Measurements from ENCODE around the gene EBF4. TPM values are rescaled to one million over a fixed set of nuclear protein-coding genes. Genes with fewer than 3 reads are reported as not detected.

The EBF4 gene
- total and polyA plus RNA-seq, 10 of the 15 experiments (the other 5 are each of a cell fraction or from before 2014, with no cell fraction given): 0.13 TPM; not detected in 9

- no peak for TF ChIP-seq HDAC6 (IDR thresholded peaks at IDR 0.05; ENCODE audit: unreplicated experiment)
- TF ChIP-seq, protein P1, sequence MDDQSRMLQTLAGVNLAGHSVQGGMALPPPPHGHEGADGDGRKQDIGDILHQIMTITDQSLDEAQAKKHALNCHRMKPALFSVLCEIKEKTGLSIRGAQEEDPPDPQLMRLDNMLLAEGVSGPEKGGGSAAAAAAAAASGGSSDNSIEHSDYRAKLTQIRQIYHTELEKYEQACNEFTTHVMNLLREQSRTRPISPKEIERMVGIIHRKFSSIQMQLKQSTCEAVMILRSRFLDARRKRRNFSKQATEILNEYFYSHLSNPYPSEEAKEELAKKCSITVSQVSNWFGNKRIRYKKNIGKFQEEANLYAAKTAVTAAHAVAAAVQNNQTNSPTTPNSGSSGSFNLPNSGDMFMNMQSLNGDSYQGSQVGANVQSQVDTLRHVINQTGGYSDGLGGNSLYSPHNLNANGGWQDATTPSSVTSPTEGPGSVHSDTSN (IDR thresholded peaks at IDR 0.05; ENCODE audit: insufficient replicate concordance, low read depth, low read length): no peak
- no peak for TF ChIP-seq NR2F1 (conservative IDR thresholded peaks at IDR 0.05)
These were observed 79.1 kb downstream of the EBF4 start (continued) for GRCh38 chr20:2771631-2772080.

DNA sequence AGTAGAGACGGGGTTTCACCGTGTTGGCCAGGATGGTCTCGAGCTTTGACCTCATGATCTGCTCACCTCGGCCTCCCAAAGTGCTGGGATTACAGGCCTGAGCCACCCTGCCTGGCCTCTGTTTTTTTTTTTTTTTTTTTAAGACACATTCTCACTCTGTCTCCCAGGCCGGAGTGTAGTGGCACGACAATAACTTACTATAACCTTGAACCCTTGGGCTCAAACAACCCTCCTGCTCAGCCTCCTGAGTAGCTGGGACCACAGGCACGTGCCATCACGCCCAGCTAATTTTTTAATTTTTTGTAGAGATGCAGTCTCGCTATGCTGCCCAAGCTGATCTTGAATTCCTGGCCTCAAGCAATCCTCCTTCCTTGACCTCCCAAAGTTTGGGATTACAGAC is 81.2 kb downstream of the EBF4 start:
- DNase-seq (ENCODE audit: low read depth, low spot score): no peak
- peaks cover 13% of the 10 kb centered on the region for H3K4me1 ChIP-seq (ENCODE audit: control insufficient read depth, insufficient read depth, low read length)
- H3K36me3 ChIP-seq (ENCODE audit: control insufficient read depth in 2 of 2, insufficient read depth in 2 of 2, low read length in 1 of 2): no peaks in the 10 kb centered on the region
- no peak overlapping the region for H3K4me3 ChIP-seq
- ChIA-PET POLR2A (interaction anchor here (0.7 kb wide), 2 partner anchors 16 to 1541 kb away, joined by 3 to 4 read pairs; no protein-coding TSS in a partner anchor), SMC1A (ENCODE audit: uncharacterized antibody, unreplicated experiment) (no interaction called here), RAD21 (ENCODE audit: unreplicated experiment) (no interaction called here), CTCF (interaction anchor here (0.6 kb wide), 1 partner anchor 159 kb away, joined by 4 read pairs; no protein-coding TSS in a partner anchor)
- ATAC-seq: no peak
- H3K27me3 ChIP-seq (replicated peaks in 1 of 2; ENCODE audit: control insufficient read depth in 2 of 2, insufficient read depth in 2 of 2, low read length in 1 of 2): no peaks in the 10 kb centered on the region; a peak in 2 of 4 replicates
- H4K20me1 ChIP-seq (ENCODE audit: control insufficient read depth, insufficient read depth): no peaks in the 10 kb centered on the region
- peaks cover 9% of the 10 kb centered on the region for H3K9me3 ChIP-seq (replicated peaks; ENCODE audit: control insufficient read depth, insufficient read depth, low read length)
- WGBS (ENCODE audit: insufficient coverage, insufficient replicate concordance, low lambda C conversion rate, missing lambda C conversion rate): 50% methylated on average over 9 of the region's 9 CpGs
- H3K4me2 ChIP-seq (ENCODE audit: control insufficient read depth, insufficient read depth): no peak overlapping the region
- no peak overlapping the region for H2AFZ ChIP-seq (ENCODE audit: control insufficient read depth, low read depth, low read length)
- no peak for TF ChIP-seq TARDBP (IDR thresholded peaks at IDR 0.05; ENCODE audit: borderline replicate concordance)
- H3K79me2 ChIP-seq (ENCODE audit: control insufficient read depth, insufficient read depth, low read length): no peaks in the 10 kb centered on the region
- intact Hi-C loops (cut with micrococcal nuclease; ENCODE audit: unreplicated experiment): no loop called here
- H3K9ac ChIP-seq (ENCODE audit: control insufficient read depth, insufficient read depth, low read length): no peak overlapping the region
- H3K27ac ChIP-seq (ENCODE audit: control insufficient read depth, insufficient read depth): no peak overlapping the region
- in situ Hi-C loops (cut with MboI): no loop called here
- no peak for FAIRE-seq
- no TSS peak for BruUV-seq (replicated peaks)

- Histone ChIP-seq H3K79me2 (ENCODE audit: control insufficient read depth, insufficient read depth, low read length) (no peaks in the 10 kb centered on the region), H3K36me3 (ENCODE audit: control insufficient read depth in 2 of 2, insufficient read depth in 2 of 2, low read length in 1 of 2) (no peaks in the 10 kb centered on the region), H3K9me3 (replicated peaks; ENCODE audit: control insufficient read depth, insufficient read depth, low read length) (peaks cover 9% of the 10 kb centered on the region), H3K9ac (ENCODE audit: control insufficient read depth, insufficient read depth, low read length) (no peak overlapping the region), H3K4me1 (ENCODE audit: control insufficient read depth, insufficient read depth, low read length) (peaks cover 13% of the 10 kb centered on the region), H3K4me2 (ENCODE audit: control insufficient read depth, insufficient read depth) (no peak overlapping the region), H2AFZ (ENCODE audit: control insufficient read depth, low read depth, low read length) (no peak overlapping the region), H3K4me3 (no peak overlapping the region), H3K27me3 (replicated peaks in 1 of 2; ENCODE audit: control insufficient read depth in 2 of 2, insufficient read depth in 2 of 2, low read length in 1 of 2) (no peaks in the 10 kb centered on the region; a peak in 1 of 4 replicates), H4K20me1 (ENCODE audit: control insufficient read depth, insufficient read depth) (no peaks in the 10 kb centered on the region), H3K27ac (ENCODE audit: control insufficient read depth, insufficient read depth) (no peak overlapping the region)
- BruUV-seq (replicated peaks): no TSS peak
- DNase-seq (ENCODE audit: low read depth, low spot score) (no peak), FAIRE-seq (no peak), ATAC-seq (no peak)
- TF ChIP-seq SIN3A (IDR thresholded peaks at IDR 0.05; ENCODE audit: low read depth, low read length): no peak
- TF ChIP-seq CHD1 (IDR thresholded peaks at IDR 0.05; ENCODE audit: low read depth, low read length): no peak
- TF ChIP-seq NFYA (IDR thresholded peaks at IDR 0.05; ENCODE audit: borderline replicate concordance, low read depth, low read length): no peak
- TF ChIP-seq PAX8 (IDR thresholded peaks at IDR 0.05): no peak
- no peak for TF ChIP-seq CREB1 (IDR thresholded peaks at IDR 0.05; ENCODE audit: low read depth)
- no peak for TF ChIP-seq RAD21 (IDR thresholded peaks at IDR 0.05; ENCODE audit: insufficient read depth, low read depth, low read length)
- ChIA-PET SMC1A (ENCODE audit: uncharacterized antibody, unreplicated experiment) (no interaction called here), POLR2A (no interaction called here), RAD21 (ENCODE audit: unreplicated experiment) (no interaction called here), CTCF (interaction anchor here (0.6 to 0.7 kb wide), 2 partner anchors 16 to 434 kb away, joined by 3 to 4 read pairs; partner anchors contain the start of gene ITPA)
- 72% methylated on average over 3 of the region's 3 CpGs for WGBS (ENCODE audit: insufficient coverage, insufficient replicate concordance, low lambda C conversion rate, missing lambda C conversion rate)
- in situ Hi-C loops (cut with MboI): no loop called here
- intact Hi-C loops (cut with micrococcal nuclease; ENCODE audit: unreplicated experiment): no loop called here
These were observed 82.6 kb downstream of the EBF4 start for GRCh38 chr20:2775139-2775538.

Data from GM12878 (cell line).